NCI-H510A (cell line): ENCODE results near the gene INTS2.
A peak's percentile ranks its signal among the peaks of the same experiment; 100 is the strongest.
"Not testable (repeated sequence)": the region's sequence is repeated elsewhere in the genome, so short reads cannot be mapped to it uniquely, and the experiment has no call there.

Source experiments
- DNase-seq: peaks from one replicate; lab custom pipeline; 2025; lab: John Stamatoyannopoulos, UW

INTS2 gene

DNA sequence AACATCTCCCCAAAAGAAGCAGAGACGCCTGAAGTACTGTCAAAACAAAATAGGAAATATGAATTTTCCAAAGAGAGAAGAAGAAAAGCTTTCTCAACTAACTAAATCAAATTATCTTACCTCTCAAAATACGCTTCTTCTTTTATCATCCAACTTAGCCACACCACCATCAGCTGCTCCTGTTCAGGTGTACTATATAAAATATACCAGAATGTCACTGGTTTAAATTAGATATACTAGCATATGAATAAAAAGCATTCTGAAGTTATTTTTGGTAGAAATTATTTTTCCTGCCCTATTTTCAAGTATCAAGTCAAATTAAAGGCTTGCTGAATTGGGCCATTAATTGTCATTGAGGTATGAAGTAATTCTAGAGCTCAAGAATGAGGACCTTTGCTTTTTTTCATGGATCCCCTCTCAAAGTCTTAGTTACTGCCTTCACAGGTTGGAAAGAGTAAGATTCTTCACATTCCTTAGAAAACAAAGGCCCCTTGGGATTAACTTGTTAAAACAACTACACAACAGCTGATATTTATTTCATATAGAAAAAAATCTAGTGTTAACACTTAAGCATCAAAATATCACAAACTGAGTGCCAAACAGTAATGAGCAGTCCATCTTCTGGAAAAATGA lies 30.1 kb downstream of the INTS2 start:
- no peak for DNase-seq

DNA sequence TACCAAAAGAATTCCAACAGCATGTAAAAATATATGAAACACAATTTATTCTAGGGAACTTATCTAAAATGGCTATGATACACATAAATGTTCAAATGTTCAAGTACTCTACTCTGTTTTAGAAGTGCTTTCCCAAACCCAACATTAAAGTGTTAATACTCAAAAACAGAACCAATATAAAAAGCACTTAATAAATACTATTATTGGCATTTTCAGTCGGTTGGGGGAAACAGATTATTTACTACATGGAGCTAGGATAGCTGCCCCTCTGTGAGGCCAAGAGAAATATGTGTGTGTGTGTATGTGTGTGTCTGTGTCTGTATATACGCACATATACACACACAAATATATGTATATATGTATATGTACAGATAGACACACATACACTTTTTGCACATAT lies 32.4 kb downstream of the INTS2 start:
- no peak for DNase-seq

DNA sequence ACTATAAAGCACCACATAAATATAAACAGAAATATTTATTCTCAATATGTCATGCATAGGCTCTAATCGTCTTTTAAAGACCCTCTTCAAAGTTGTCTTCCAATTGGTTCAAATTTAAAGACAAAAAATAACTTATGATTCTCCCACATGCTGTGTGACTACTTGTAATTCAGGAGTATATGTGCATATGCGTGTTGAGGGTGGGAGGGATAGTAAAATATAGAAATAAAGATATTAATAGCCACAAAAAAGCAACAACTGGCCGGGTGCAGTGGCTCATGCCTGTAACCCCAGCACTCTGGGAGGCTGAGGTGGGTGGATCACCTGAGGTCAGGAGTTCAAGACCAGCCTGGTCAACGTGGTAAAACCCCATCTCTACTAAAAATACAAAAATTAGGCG lies 33.5 kb downstream of the INTS2 start:
- not testable (repeated sequence) for DNase-seq

- not testable (repeated sequence) for DNase-seq
Observed at GRCh38 chr17:61887733-61888132, 40.0 kb downstream of the INTS2 start.

GRCh38 chr17:61885865-61886264 lies 41.9 kb downstream of the INTS2 start:
- DNase-seq = not testable (repeated sequence)

DNA sequence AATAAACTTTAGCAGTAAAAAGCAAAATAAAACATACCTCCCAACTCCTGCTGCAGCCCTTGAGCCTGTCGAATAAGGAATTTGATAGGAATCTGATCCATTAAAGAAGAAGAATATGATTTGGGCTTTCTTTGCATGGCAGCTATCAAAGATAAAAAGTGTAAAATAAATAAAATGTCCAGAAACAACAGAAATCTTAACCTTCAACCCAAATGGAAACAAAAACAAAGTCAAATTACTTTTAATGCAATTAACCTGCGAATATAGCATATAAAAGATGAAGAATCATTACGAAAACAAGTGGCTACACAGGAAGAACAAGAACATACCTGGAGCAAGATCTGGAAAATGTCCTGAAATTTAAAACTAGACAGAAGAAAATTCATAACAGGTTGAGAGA lies 42.9 kb downstream of the INTS2 start:
- no peak for DNase-seq

GRCh38 chr17:61880589-61881102 lies 47.1 kb downstream of the INTS2 start:
- no peak for DNase-seq

- DNase-seq = no peak
Observed at GRCh38 chr17:61878984-61879612, 48.7 kb downstream of the INTS2 start.

GRCh38 chr17:61878520-61878919 lies 49.3 kb downstream of the INTS2 start:
- DNase-seq = no peak

GRCh38 chr17:61877837-61878236 lies 49.9 kb downstream of the INTS2 start:
- DNase-seq = no peak

DNA sequence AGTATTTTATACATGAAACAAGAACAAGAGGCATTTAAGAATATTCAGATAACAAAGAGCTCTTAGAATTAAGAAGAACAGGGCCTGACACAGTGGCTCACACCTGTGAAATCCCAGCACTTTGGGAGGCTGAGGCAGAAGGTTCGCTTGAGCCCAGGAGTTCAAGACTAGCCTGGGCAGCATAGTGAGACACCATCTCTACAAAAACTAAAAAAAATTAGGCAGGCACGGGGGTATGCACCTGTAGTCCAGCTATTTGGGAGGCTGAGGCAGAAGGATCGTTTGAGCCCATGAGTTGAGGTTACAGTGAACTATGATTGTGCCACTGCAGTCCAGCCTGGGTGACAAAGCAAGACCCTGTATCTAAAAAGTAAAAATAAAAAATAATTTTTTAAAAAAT lies 52.0 kb downstream of the INTS2 start:
- DNase-seq = no peak

DNA sequence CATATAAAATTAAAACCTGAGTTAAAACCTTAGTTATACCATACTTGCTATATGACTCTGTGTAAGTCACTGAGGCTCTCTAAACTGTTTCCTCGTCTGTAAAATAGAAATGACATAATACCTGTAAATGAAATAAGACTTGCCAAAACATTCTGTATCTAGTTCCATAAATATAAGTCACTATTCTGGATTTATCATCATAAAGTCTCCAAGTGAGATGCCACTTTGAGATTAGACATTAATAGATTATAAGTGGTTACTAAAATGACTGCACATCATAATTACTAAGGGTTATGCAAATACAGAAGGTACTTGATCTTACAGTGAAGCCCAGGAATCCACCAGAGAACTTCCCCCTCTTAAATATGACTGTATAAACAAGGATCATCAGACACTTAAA lies 52.5 kb downstream of the INTS2 start:
- no peak for DNase-seq

- DNase-seq = no peak
Observed at GRCh38 chr17:61874075-61874474, 53.7 kb downstream of the INTS2 start.

GRCh38 chr17:61872099-61872498 lies 55.7 kb downstream of the INTS2 start:
- no peak for DNase-seq

DNA sequence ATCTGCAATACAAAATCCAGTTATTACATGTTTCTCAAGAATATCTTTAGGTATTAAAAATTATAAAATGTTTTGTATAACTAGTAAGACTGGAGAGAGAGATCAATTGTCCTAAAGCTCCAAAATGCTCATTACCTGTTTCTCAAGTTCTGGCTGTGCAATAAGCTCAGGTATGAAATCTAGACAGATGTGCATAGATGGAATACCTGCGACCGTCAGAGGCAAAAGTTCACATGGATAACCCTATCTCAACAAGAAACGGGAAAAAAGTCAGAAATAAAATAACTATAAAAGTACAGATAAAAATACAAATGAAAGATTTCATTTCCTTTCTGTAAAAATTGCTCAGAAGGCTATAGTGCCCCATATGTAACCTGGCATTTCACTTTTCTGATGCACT lies 58.6 kb downstream of the INTS2 start:
- no peak for DNase-seq

DNA sequence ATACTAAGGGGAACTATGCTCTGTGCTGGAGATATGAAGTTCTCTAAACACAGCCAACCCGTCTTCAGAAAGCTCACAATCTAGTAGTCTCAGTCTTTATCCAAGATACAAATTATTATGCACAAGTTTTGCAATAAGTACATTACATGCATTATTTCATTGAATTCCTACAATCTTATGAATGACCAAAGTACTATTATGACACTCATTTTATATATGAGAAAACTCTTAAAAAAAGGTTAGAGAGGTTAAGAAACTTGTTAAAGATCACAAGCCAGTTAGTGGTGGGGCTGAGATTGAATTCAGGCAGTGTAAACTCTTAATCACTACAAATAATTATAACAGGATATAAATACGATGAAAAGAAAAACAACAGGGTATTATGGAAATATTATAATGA lies 59.7 kb downstream of the INTS2 start:
- DNase-seq = no peak

- DNase-seq = no peak
Observed at GRCh38 chr17:61867033-61867432, 60.7 kb downstream of the INTS2 start.

DNA sequence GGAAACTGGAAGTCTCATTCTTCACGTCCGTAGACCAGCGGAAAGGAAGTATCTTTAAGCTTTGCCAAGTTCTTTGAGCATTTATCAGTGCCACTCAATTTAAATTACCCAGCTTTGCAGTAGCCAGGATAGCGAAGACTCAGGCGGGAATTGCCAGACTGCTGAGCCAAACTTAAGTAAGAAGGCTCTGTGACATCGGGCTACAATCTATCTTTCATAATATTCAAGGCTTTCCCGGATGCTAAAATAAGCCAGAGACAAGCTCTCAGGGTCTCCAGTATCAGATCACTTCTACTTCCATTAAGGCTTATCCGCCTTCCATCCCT lies 64.0 kb downstream of the INTS2 start:
- no peak for DNase-seq

DNA sequence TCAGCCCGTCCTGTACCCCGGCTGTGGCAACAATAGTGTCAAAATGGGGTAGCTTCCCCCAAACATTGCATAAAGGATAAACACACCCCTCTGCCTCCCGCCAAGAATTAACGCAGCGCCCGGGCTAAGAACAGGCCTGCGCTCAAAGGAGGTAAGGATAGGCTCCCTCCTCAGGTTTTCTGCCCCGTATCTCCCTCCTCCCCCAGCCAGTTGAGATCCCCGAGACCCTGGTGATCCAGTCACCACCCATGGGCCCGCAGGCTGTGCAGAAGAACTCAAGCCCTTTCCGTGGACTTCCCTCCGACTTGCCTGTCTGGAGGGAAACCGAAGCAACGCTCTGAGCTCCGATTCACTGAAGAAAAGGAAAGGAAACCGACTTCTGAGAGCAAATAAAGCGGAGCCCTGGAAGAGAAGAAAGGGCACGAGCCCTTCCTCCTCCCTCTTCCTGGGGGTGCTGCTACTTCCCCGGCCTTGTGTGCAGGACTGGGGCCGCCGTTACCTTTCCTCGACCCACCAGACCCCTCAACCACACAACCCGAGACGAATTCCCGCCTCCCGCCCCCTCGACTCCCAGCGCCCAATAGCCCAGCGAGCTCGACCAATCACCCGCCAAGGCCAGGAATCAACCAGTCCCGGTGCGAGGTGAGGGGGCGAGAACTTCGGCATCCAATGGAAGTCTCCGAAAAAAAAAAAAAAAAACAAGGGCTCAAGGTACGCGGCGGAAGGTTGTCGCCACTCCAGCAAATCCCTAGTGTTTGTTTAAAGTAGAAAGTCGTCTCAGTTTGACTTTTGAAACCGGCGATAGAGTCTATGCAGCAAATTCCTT lies 64.6 kb downstream of the INTS2 start, which contains the start of gene BRIP1:
Gene BRIP1, minus strand, starts transcription at position 554 of the 826 bp plus-strand sequence. CDS start 1,989 bp downstream, outside the sequence.
- peak; percentile 98 for DNase-seq

- DNase-seq = no peak
Observed at GRCh38 chr17:61862105-61862574, 65.6 kb downstream of the INTS2 start.

- not testable (repeated sequence) for DNase-seq
Observed at GRCh38 chr17:61860397-61860796, 67.4 kb downstream of the INTS2 start.

DNA sequence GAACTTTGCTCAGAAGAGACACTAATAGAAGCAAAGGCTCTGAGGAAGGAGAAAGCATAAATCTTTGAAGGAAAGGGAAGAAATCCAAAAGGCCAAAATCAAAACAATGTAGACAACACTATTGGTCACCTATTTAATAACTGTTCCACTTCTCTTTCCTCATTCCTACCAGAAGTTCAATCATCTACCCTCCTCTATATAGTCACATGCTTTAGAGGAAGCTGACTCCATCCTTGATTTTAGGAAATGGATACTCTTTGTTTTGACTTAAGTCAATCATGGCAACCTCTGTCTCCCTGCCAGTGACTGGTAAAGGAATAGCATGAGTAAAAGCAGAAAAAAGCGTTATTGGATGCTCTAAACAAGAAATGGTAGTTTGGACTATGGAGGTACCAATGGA lies 71.7 kb downstream of the INTS2 start:
- no peak for DNase-seq

- DNase-seq = no peak
Observed at GRCh38 chr17:61852857-61853256, 74.9 kb downstream of the INTS2 start.
